HCT116 (cell line): ENCODE results near the gene CENPVL2.
"Not testable (repeated sequence)": the region's sequence is repeated elsewhere in the genome, so short reads cannot be mapped to it uniquely, and the experiment has no call there.

Experiments
- CTCF ChIP-seq, 3 experiments: fragments of 200-600 bp in 1 of 3; sonication (generic) in 1 of 3; IDR thresholded peaks in 2 of 3; conservative IDR thresholded peaks in 1 of 3; 2 replicates each; pipeline ENCODE4 v1.5.1; 2012 to 2017; ENCODE audit warnings: low read depth in 2 of 3, low read length in 2 of 3, antibody characterized with exemption in 1 of 3, borderline replicate concordance in 1 of 3, control low read depth in 1 of 3, mild to moderate bottlenecking in 1 of 3, mixed read lengths in 1 of 3, mixed run types in 1 of 3, moderate library complexity in 1 of 3; ENCODE audit not compliant: insufficient read depth in 1 of 3
- FOSL1 ChIP-seq: IDR thresholded peaks from 2 replicates; pipeline ENCODE4 v1.6.1; 2012; ENCODE audit warnings: low read depth
- POLR2AphosphoS5 ChIP-seq: IDR thresholded peaks from 2 replicates; pipeline ENCODE4 v1.6.1; 2011; ENCODE audit warnings: mild to moderate bottlenecking, low read depth, low read length, moderate library complexity
- YY1 ChIP-seq: IDR thresholded peaks from 2 replicates; pipeline ENCODE4 v1.6.1; 2011; ENCODE audit warnings: low read length, low read depth, moderate library complexity, mild to moderate bottlenecking; ENCODE audit not compliant: insufficient replicate concordance; ENCODE audit errors: extremely low read depth
- ZFX ChIP-seq: fragments of 450-650 bp; IDR thresholded peaks from 2 replicates; pipeline ENCODE4 v1.6.1; 2017

- not testable (repeated sequence) for TF ChIP-seq CTCF (IDR thresholded peaks at IDR 0.05 in 2 of 3, conservative IDR thresholded peaks at IDR 0.05 in 1 of 3; ENCODE audit: borderline replicate concordance in 1 of 3, insufficient read depth in 1 of 3, low read depth in 2 of 3, low read length in 2 of 3); YY1; ZFX; FOSL1; POLR2AphosphoS5
Observed at GRCh38 chrX:51679689-51680433, 2.8 kb downstream of the CENPVL2 start.
